H9 (cell line): Measurements from ENCODE around the gene NENF. TPM values are rescaled to one million over a fixed set of nuclear protein-coding genes. Genes with fewer than 3 reads are reported as not detected.

Experiments used
- DNase-seq: peaks from one replicate; pipeline ENCODE4 v3.0.0-alpha.2; 2017
- H2AFZ ChIP-seq: one replicate; pipeline ENCODE4 v1.6.1; 2013; ENCODE audit warnings: mild to moderate bottlenecking, low read length, control low read depth, moderate library complexity
- H2AK5ac ChIP-seq: 2 replicates; pipeline ENCODE4 v1.6.1; 2013; ENCODE audit warnings: low read length, control low read depth, mixed read lengths; ENCODE audit not compliant: insufficient read length
- H2BK120ac ChIP-seq: one replicate; pipeline ENCODE4 v1.6.1; 2013; ENCODE audit warnings: low read depth, mild to moderate bottlenecking, low read length, control low read depth, inconsistent platforms; ENCODE audit not compliant: poor library complexity, severe bottlenecking
- H2BK12ac ChIP-seq: 2 replicates; pipeline ENCODE4 v1.6.1; 2013; ENCODE audit warnings: low read length, control low read depth, mixed read lengths, low read depth; ENCODE audit not compliant: insufficient read length
- H2BK15ac ChIP-seq: 2 replicates; pipeline ENCODE4 v1.6.1; 2013; ENCODE audit warnings: low read depth, low read length, control low read depth
- H2BK20ac ChIP-seq: one replicate; pipeline ENCODE4 v1.6.1; 2013; ENCODE audit warnings: low read depth, mild to moderate bottlenecking, low read length, control low read depth, inconsistent platforms; ENCODE audit not compliant: poor library complexity, severe bottlenecking
- H2BK5ac ChIP-seq: 2 replicates; pipeline ENCODE4 v1.6.1; 2013; ENCODE audit warnings: low read length, control low read depth, mixed read lengths; ENCODE audit not compliant: insufficient read length
- H3K14ac ChIP-seq: 2 replicates; pipeline ENCODE4 v1.6.1; 2013; ENCODE audit warnings: low read length, control low read depth; ENCODE audit not compliant: insufficient read depth
- H3K18ac ChIP-seq: 2 replicates; pipeline ENCODE4 v1.6.1; 2013; ENCODE audit warnings: low read depth, mild to moderate bottlenecking, mixed read lengths, low read length, control low read depth; ENCODE audit not compliant: insufficient read length
- H3K23ac ChIP-seq: 2 replicates; pipeline ENCODE4 v1.6.1; 2013; ENCODE audit warnings: low read length, control low read depth, mixed read lengths, low read depth; ENCODE audit not compliant: insufficient read length
- H3K23me2 ChIP-seq: 2 replicates; pipeline ENCODE4 v1.6.1; 2013; ENCODE audit warnings: low read depth, mild to moderate bottlenecking, mixed read lengths, low read length, control low read depth; ENCODE audit not compliant: insufficient read length, poor library complexity, severe bottlenecking
- H3K27ac ChIP-seq: 2 replicates; pipeline ENCODE4 v1.5.1; 2013; ENCODE audit warnings: low read length, control low read depth, mixed read lengths, low read depth; ENCODE audit not compliant: insufficient read length
- H3K27me3 ChIP-seq: 2 replicates; pipeline ENCODE4 v1.6.1; 2013; ENCODE audit warnings: low read length, control low read depth, inconsistent platforms; ENCODE audit not compliant: insufficient read depth
- H3K4ac ChIP-seq: 2 replicates; pipeline ENCODE4 v1.6.1; 2013; ENCODE audit warnings: low read depth, mild to moderate bottlenecking, control low read depth, inconsistent platforms, low read length, moderate library complexity
- H3K4me1 ChIP-seq: 2 replicates; pipeline ENCODE4 v1.6.1; 2013; ENCODE audit warnings: low read length, control low read depth, inconsistent platforms; ENCODE audit not compliant: insufficient read depth
- H3K4me2 ChIP-seq: 2 replicates; pipeline ENCODE4 v1.6.1; 2013; ENCODE audit warnings: low read length, control low read depth, mixed read lengths; ENCODE audit not compliant: insufficient read length, insufficient read depth
- H3K56ac ChIP-seq: 2 replicates; pipeline ENCODE4 v1.6.1; 2013; ENCODE audit warnings: low read depth, mild to moderate bottlenecking, mixed read lengths, low read length, control low read depth; ENCODE audit not compliant: insufficient read length
- H3K79me1 ChIP-seq: 2 replicates; pipeline ENCODE4 v1.6.1; 2013; ENCODE audit warnings: low read depth, mild to moderate bottlenecking, moderate library complexity, low read length, control low read depth, inconsistent platforms; ENCODE audit not compliant: insufficient read depth, poor library complexity, severe bottlenecking
- H3K79me2 ChIP-seq: 2 replicates; pipeline ENCODE4 v1.6.1; 2013; ENCODE audit warnings: low read length, control low read depth, inconsistent platforms; ENCODE audit not compliant: insufficient read depth
- H3K9ac ChIP-seq: 2 replicates; pipeline ENCODE4 v1.6.1; 2013; ENCODE audit warnings: low read length, control low read depth, mixed read lengths; ENCODE audit not compliant: insufficient read length; ENCODE audit errors: extremely low read depth
- H3K9me3 ChIP-seq: one replicate; pipeline ENCODE4 v1.6.1; 2013; ENCODE audit warnings: low read depth, low read length, inconsistent platforms; ENCODE audit not compliant: control insufficient read depth
- H3T11ph ChIP-seq: one replicate; pipeline ENCODE4 v1.6.1; 2013; ENCODE audit warnings: mild to moderate bottlenecking, low read length, control low read depth, inconsistent platforms
- H4K20me1 ChIP-seq: one replicate; pipeline ENCODE4 v1.6.1; 2013; ENCODE audit not compliant: control insufficient read depth, insufficient read length, insufficient read depth
- H4K5ac ChIP-seq: 2 replicates; pipeline ENCODE4 v1.6.1; 2013; ENCODE audit warnings: low read depth, mild to moderate bottlenecking, mixed read lengths, low read length, control low read depth; ENCODE audit not compliant: insufficient read length
- H4K8ac ChIP-seq: replicated peaks from 2 replicates; pipeline ENCODE4 v1.6.1; 2013; ENCODE audit warnings: low read length, control low read depth, mixed read lengths, low read depth; ENCODE audit not compliant: insufficient read length
- H4K91ac ChIP-seq: 2 replicates; pipeline ENCODE4 v1.6.1; 2013; ENCODE audit warnings: low read depth, mild to moderate bottlenecking, moderate library complexity, mixed read lengths, low read length, control low read depth; ENCODE audit not compliant: insufficient read length
- H3K27ac Mint-ChIP-seq, 3 experiments: 2 replicates in 2 of 3; 3 replicates in 1 of 3; pipeline ENCODE4 v1.8.0; 2020 to 2021; ENCODE audit warnings: mixed read lengths in 3 of 3, mild to moderate bottlenecking in 1 of 3, moderate library complexity in 1 of 3
- H3K27me3 Mint-ChIP-seq: 2 replicates; pipeline ENCODE4 v1.8.0; 2021; ENCODE audit warnings: low read depth, mild to moderate bottlenecking, moderate library complexity, mixed read lengths
- H3K36me3 Mint-ChIP-seq, 3 experiments: 2 replicates in 2 of 3; 3 replicates in 1 of 3; pipeline ENCODE4 v1.8.0; 2020 to 2021; ENCODE audit warnings: low read depth in 3 of 3, mixed read lengths in 3 of 3; ENCODE audit not compliant: insufficient read depth in 1 of 3
- H3K4me1 Mint-ChIP-seq, 2 experiments: 2 replicates each; pipeline ENCODE4 v1.8.0; 2020; ENCODE audit warnings: mixed read lengths in 2 of 2
- H3K4me3 Mint-ChIP-seq, 2 experiments: 2 replicates in 1 of 2; 3 replicates in 1 of 2; pipeline ENCODE4 v1.8.0; 2020 to 2021; ENCODE audit warnings: mild to moderate bottlenecking in 2 of 2, mixed read lengths in 2 of 2, moderate library complexity in 1 of 2
- H3K9me3 Mint-ChIP-seq, 2 experiments: 2 replicates in 1 of 2; 3 replicates in 1 of 2; pipeline ENCODE4 v1.8.0; 2020; ENCODE audit warnings: mild to moderate bottlenecking in 2 of 2, mixed read lengths in 2 of 2, moderate library complexity in 1 of 2
- WGBS: extraction: QIAGEN DNeasy Blood & Tissue Kit; methylation state at CpG from one replicate; pipeline ENCODE4 v1.1.7; 2013; ENCODE audit warnings: missing lambda C conversion rate, low lambda C conversion rate, mixed read lengths; ENCODE audit not compliant: insufficient read length; ENCODE audit errors: extremely low coverage; 5-methylcytosine and 5-hydroxymethylcytosine counted together
- total RNA-seq: library from RNA; stranded (reverse); gene quantifications from 2 replicates; pipeline ENCODE4 v1.2.1, GENCODE V29; 2021
- TF ChIP-seq, protein P1 (sequence below): fragments of 200-600 bp; sonication (generic); conservative IDR thresholded peaks from 3 replicates; pipeline ENCODE4 v1.8.0; 2021; ENCODE audit warnings: antibody characterized with exemption, mild to moderate bottlenecking

NENF gene
- total RNA-seq, 1 experiment from 2014 or later, result 28.3 TPM

GRCh38 chr1:212490276-212490675, 57.6 kb downstream of the NENF start:
- Histone ChIP-seq H3K18ac (no peak overlapping the region), H3K56ac (no peak overlapping the region), H2BK5ac (no peak overlapping the region), H4K5ac (no peak overlapping the region), H3K4me1 (no peaks in the 10 kb centered on the region), H3K4ac (no peak overlapping the region), H4K20me1 (no peaks in the 10 kb centered on the region), H3K79me2 (no peaks in the 10 kb centered on the region), H3K23ac (no peak overlapping the region), H2BK20ac (no peak overlapping the region), H4K8ac (no peak overlapping the region), H3K4me2 (no peak overlapping the region), H4K91ac (no peak overlapping the region), H3T11ph (no peak overlapping the region), H2AK5ac (no peak overlapping the region), H3K14ac (no peak overlapping the region), H2BK15ac (no peak overlapping the region), H2BK12ac (no peak overlapping the region), H2BK120ac (no peak overlapping the region), H3K23me2 (peaks cover 2% of the 10 kb centered on the region), H3K27me3 (no peaks in the 10 kb centered on the region), H3K27ac (no peak overlapping the region), H3K79me1 (no peaks in the 10 kb centered on the region), H2AFZ (no peak overlapping the region), H3K9ac (no peak overlapping the region), H3K9me3 (no peaks in the 10 kb centered on the region)
- H3K4me3 Mint-ChIP-seq, result no peak overlapping the region
- DNase-seq, result no peak
- H3K9me3 Mint-ChIP-seq, result no peaks in the 10 kb centered on the region
- H3K27ac Mint-ChIP-seq, result no peak overlapping the region
- TF ChIP-seq, protein P1, sequence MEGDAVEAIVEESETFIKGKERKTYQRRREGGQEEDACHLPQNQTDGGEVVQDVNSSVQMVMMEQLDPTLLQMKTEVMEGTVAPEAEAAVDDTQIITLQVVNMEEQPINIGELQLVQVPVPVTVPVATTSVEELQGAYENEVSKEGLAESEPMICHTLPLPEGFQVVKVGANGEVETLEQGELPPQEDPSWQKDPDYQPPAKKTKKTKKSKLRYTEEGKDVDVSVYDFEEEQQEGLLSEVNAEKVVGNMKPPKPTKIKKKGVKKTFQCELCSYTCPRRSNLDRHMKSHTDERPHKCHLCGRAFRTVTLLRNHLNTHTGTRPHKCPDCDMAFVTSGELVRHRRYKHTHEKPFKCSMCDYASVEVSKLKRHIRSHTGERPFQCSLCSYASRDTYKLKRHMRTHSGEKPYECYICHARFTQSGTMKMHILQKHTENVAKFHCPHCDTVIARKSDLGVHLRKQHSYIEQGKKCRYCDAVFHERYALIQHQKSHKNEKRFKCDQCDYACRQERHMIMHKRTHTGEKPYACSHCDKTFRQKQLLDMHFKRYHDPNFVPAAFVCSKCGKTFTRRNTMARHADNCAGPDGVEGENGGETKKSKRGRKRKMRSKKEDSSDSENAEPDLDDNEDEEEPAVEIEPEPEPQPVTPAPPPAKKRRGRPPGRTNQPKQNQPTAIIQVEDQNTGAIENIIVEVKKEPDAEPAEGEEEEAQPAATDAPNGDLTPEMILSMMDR, result no peak
- H3K36me3 Mint-ChIP-seq, result no peaks in the 10 kb centered on the region
- no CpG with 5 or more reads among the region's 2 CpGs for WGBS
- peaks cover 12 to 29% of the 10 kb centered on the region in 2 experiments for H3K4me1 Mint-ChIP-seq
- peaks cover 4% of the 10 kb centered on the region for H3K27me3 Mint-ChIP-seq
